ENCODE data around the gene C12orf42.

DNA sequence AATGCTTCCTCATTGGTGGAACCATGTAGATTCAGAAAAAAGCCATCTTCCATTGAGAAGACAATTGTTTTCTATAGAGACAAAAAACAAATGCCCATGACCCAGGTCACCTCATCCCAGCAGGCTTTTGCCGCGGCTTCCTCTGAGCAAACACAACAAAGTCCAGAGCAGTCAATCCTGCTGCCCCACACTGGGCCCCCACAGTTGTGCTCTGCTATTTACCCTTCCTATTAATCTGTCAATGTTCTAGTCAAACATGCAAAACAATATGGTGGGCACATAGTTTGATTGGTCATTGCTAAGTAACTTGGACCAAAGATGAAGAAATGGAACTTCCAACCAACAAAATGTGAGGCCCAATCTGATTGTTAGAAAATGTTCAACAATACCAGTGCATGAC, 20.7 kb downstream of the C12orf42 start:
- TF ChIP-seq, protein P1, sequence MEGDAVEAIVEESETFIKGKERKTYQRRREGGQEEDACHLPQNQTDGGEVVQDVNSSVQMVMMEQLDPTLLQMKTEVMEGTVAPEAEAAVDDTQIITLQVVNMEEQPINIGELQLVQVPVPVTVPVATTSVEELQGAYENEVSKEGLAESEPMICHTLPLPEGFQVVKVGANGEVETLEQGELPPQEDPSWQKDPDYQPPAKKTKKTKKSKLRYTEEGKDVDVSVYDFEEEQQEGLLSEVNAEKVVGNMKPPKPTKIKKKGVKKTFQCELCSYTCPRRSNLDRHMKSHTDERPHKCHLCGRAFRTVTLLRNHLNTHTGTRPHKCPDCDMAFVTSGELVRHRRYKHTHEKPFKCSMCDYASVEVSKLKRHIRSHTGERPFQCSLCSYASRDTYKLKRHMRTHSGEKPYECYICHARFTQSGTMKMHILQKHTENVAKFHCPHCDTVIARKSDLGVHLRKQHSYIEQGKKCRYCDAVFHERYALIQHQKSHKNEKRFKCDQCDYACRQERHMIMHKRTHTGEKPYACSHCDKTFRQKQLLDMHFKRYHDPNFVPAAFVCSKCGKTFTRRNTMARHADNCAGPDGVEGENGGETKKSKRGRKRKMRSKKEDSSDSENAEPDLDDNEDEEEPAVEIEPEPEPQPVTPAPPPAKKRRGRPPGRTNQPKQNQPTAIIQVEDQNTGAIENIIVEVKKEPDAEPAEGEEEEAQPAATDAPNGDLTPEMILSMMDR (IDR thresholded peaks at IDR 0.05), result no peak
- TF ChIP-seq POLR2A (IDR thresholded peaks at IDR 0.05), result no peak
- TF ChIP-seq POLR2AphosphoS5 (IDR thresholded peaks at IDR 0.05), result no peak

Data from prostate gland (tissue), 2 donors.